Hepatocyte (in vitro differentiated cells): ENCODE measurements around the gene APOO.

Source experiments
- CTCF ChIP-seq: fragments of 200-600 bp; sonication (generic); IDR thresholded peaks from 2 replicates; pipeline ENCODE4 v1.5.1; 2016; ENCODE audit warnings: antibody characterized with exemption, mild to moderate bottlenecking; ENCODE audit not compliant: poor library complexity
- EZH2 ChIP-seq: fragments of 200-600 bp; sonication (generic); IDR thresholded peaks from 2 replicates; pipeline ENCODE4 v1.6.1; 2016; ENCODE audit warnings: antibody characterized with exemption, mild to moderate bottlenecking, borderline replicate concordance
- EZH2phosphoT487 ChIP-seq: fragments of 200-600 bp; sonication (generic); IDR thresholded peaks from one replicate; pipeline ENCODE4 v1.6.1; 2018; ENCODE audit warnings: antibody characterized with exemption, mild to moderate bottlenecking, low read depth, moderate library complexity; ENCODE audit not compliant: unreplicated experiment, severe bottlenecking

- TF ChIP-seq CTCF (no peak), EZH2 (no peak), EZH2phosphoT487 (no peak)
Measured at GRCh38 chrX:23854945-23855344, 52.8 kb downstream of the APOO start.
